ENCODE data around the gene NEXMIF. TPM values are rescaled to one million over a fixed set of nuclear protein-coding genes. Genes with fewer than 3 reads are reported as not detected.
"Not testable (repeated sequence)": the region's sequence is repeated elsewhere in the genome, so short reads cannot be mapped to it uniquely, and the experiment has no call there.

NEXMIF gene
- total RNA-seq, 6 donors from 2014 or later: under 0.01 to 2.1 (median 0.65) TPM

DNA sequence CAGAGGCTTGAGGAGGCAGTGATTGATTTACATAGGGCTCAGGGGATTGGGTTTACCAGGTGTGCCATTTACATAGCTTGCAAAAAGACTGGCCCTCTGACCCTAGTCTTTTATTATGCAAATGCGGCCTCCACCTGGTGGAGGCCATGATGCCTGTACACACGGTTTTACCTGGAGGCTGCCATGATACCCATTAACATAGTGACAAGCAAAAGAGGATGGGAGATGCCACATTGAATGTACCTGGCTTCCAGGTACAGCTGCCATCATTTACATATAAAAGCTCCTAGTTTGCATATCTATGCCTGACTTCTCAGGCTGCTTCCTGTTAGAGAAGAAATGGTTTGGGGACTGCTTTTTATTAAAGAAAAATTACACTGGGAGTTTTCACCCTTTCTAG lies 72.0 kb downstream of the NEXMIF start:
- TF ChIP-seq POLR2A (IDR thresholded peaks at IDR 0.05): no peak
- TF ChIP-seq EP300 (IDR thresholded peaks at IDR 0.05): no peak
- TF ChIP-seq POLR2AphosphoS5 (IDR thresholded peaks at IDR 0.05): no peak
- TF ChIP-seq CTCF (IDR thresholded peaks at IDR 0.05): no peak

GRCh38 chrX:74835566-74835965 lies 89.7 kb downstream of the NEXMIF start:
- ATAC-seq (ENCODE audit: low FRiP score in 2 of 2) (peak in 1 of 2 donors; percentile 69), DNase-seq (no peak)
- H3K27me3 ChIP-seq: no peaks in the 10 kb centered on the region
- peak in 1 of 6 experiments; percentile 17 for TF ChIP-seq CTCF (IDR thresholded peaks at IDR 0.05)
- no peak for TF ChIP-seq POLR2A (IDR thresholded peaks at IDR 0.05)
- no peak overlapping the region for H3K4me3 ChIP-seq
- H3K9me3 ChIP-seq: peaks cover 0 to 3% (median 0%) of the 10 kb centered on the region in 4 donors
- H3K36me3 ChIP-seq: no peaks in the 10 kb centered on the region
- no peaks in the 10 kb centered on the region for H3K4me1 ChIP-seq
- H3K27ac ChIP-seq: no peak overlapping the region

More for the DNA sequence above, 72.0 kb downstream of the NEXMIF start:
- Histone ChIP-seq H3K4me1 (no peaks in the 10 kb centered on the region), H3K4me3 (no peak overlapping the region), H3K27me3 (no peaks in the 10 kb centered on the region), H3K27ac (no peak overlapping the region), H3K9me3 (peaks cover 0 to 51% (median 11%) of the 10 kb centered on the region in 4 donors), H3K36me3 (no peaks in the 10 kb centered on the region)
- 58 to 100% methylated on average over 1 to 2 of the region's 2 CpGs for WGBS, 2 donors
- no peak for ATAC-seq (ENCODE audit: low FRiP score in 2 of 2)
- no peak for DNase-seq

GRCh38 chrX:74819797-74820196 lies 105.5 kb downstream of the NEXMIF start:
- H3K9me3 ChIP-seq; H3K4me1 ChIP-seq; H3K27me3 ChIP-seq; DNase-seq; H3K36me3 ChIP-seq; ATAC-seq (ENCODE audit: low FRiP score in 2 of 2); H3K27ac ChIP-seq; H3K4me3 ChIP-seq: not testable (repeated sequence)
- WGBS, 2 donors: 90 to 92% methylated on average over 2 of the region's 2 CpGs

- H3K27me3 ChIP-seq: no peaks in the 10 kb centered on the region
- H3K4me3 ChIP-seq: no peak overlapping the region
- DNase-seq: no peak
- H3K27ac ChIP-seq: no peak overlapping the region
- no peaks in the 10 kb centered on the region for H3K36me3 ChIP-seq
- H3K4me1 ChIP-seq: no peaks in the 10 kb centered on the region
- no peak for TF ChIP-seq EP300 (IDR thresholded peaks at IDR 0.05)
- no peak for TF ChIP-seq POLR2AphosphoS5 (IDR thresholded peaks at IDR 0.05)
- no peak for TF ChIP-seq POLR2A (IDR thresholded peaks at IDR 0.05)
- TF ChIP-seq CTCF (IDR thresholded peaks at IDR 0.05): no peak
- H3K9me3 ChIP-seq: no peaks in the 10 kb centered on the region
- ATAC-seq (ENCODE audit: low FRiP score in 2 of 2): no peak
Measured at GRCh38 chrX:74814681-74815080, 110.6 kb downstream of the NEXMIF start.

GRCh38 chrX:74804574-74804973 lies 120.7 kb downstream of the NEXMIF start:
- WGBS, 2 donors: 75% methylated on average over 4 to 5 of the region's 5 CpGs
- ATAC-seq (ENCODE audit: low FRiP score in 2 of 2): no peak
- H3K36me3 ChIP-seq: no peaks in the 10 kb centered on the region
- H3K9me3 ChIP-seq: no peaks in the 10 kb centered on the region
- TF ChIP-seq EP300 (IDR thresholded peaks at IDR 0.05) (no peak), CTCF (IDR thresholded peaks at IDR 0.05) (no peak), POLR2AphosphoS5 (IDR thresholded peaks at IDR 0.05) (no peak), POLR2A (IDR thresholded peaks at IDR 0.05) (no peak)
- no peak for DNase-seq
- no peaks in the 10 kb centered on the region for H3K27me3 ChIP-seq
- H3K4me3 ChIP-seq: no peak overlapping the region
- H3K4me1 ChIP-seq: no peaks in the 10 kb centered on the region
- H3K27ac ChIP-seq: no peak overlapping the region
